ENCODE data around the gene RBP3.

Gene RBP3

DNA sequence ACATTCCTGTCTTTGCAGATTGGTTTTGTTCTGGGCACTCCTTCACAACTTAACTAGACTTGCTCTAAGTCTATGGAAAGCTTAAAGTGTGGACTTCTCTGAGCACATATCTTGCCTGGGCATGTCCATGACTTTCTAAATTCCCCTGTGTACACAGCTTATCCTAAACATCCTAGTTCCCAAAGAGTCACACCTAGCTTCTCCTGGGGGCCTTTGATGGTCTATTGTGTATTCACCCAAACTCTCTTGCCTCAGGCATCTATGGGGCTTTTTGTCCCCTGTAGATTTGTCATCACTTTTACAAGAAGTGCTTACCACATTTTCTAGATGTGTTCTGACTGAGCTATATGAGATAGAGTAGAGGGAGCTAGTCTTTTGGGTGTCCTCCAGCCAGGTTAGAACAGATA is 48.2 kb downstream of the RBP3 start:
- in situ Hi-C loops (cut with MboI; ENCODE audit: low sequenced_read_pairs): no loop called here

- in situ Hi-C loops (cut with MboI; ENCODE audit: low sequenced_read_pairs): no loop called here
These were observed 49.1 kb downstream of the RBP3 start for GRCh38 chr10:47397256-47397655.

DNA sequence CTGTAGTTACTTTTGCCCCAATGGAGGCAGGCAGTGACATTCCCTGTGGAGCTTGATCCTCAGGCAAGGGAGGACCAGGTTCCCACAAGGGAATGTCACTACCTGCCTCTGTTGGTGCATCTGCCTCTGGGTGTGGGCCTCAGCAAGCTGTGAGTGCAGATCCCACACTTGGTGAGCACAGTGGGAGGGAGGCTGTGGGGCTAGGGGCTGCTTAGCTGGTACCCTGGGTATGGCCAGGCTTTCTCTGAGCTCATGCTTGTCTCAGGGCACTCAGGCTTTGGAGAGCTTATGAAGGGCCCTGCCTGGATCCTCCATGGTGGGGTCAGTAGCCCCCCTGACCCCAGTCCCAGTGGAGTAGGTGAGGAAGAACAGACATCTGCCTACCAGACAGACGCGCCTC is 52.1 kb downstream of the RBP3 start:
- in situ Hi-C loops (cut with MboI; ENCODE audit: low sequenced_read_pairs): no loop called here

DNA sequence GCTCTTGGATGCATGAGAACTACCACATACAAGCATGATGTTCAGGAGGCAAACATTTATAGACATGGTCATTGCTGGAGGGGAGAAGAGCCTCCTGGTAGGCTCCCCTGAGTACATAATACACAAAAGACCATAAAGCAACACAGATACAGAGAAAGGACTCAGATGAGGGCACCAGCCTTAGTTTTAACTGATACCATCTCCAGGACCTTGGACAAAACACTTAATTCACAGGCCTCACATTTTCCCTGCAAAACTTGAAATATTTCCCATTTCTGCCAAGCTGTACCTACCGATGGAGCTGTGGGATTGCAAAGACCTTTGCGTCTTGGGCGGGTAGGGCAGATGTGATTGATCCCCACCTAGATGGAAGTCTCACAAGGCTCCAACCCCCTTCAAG is 52.6 kb downstream of the RBP3 start:
- in situ Hi-C loops (cut with MboI; ENCODE audit: low sequenced_read_pairs): no loop called here

- in situ Hi-C loops (cut with MboI; ENCODE audit: low sequenced_read_pairs): no loop called here
These were observed 53.0 kb downstream of the RBP3 start for GRCh38 chr10:47401210-47401609.

DNA sequence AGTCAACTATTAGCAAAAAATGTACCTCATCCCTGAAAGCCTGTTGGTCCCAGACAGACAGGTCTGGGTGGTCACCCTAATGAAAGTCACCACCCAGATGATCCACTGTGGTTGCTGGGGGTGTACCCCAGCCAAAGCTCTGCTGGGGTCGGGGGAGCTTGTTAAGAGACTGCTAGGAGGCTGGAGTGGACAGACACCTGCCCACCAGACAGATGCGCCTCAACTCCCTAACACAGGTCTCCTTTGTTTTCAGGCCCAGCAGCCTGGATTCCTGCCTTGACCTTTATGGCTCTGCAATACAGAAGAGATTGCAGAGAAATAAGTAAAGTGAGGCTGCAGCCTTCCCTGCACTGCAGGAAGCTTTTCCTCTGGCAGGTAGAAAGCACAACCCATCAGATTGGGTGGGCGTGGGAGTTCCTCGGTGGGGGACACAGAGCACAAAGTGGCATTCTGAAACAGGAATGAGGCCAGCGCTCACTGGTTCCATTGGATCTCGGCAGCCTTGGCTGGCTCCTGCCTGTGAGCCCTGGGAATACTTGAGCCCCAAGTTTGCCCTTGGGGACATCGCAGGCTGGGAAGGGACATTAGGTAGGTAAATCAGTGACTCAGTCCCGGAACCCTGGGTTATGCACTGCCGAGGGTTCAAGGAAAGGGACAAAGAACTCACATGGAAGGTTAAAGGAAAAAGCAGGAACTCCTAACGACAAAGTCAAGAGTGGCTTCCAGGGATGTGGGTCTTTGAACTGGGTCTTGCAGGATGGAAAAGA is 53.9 kb downstream of the RBP3 start:
- in situ Hi-C loops (cut with MboI; ENCODE audit: low sequenced_read_pairs): no loop called here

DNA sequence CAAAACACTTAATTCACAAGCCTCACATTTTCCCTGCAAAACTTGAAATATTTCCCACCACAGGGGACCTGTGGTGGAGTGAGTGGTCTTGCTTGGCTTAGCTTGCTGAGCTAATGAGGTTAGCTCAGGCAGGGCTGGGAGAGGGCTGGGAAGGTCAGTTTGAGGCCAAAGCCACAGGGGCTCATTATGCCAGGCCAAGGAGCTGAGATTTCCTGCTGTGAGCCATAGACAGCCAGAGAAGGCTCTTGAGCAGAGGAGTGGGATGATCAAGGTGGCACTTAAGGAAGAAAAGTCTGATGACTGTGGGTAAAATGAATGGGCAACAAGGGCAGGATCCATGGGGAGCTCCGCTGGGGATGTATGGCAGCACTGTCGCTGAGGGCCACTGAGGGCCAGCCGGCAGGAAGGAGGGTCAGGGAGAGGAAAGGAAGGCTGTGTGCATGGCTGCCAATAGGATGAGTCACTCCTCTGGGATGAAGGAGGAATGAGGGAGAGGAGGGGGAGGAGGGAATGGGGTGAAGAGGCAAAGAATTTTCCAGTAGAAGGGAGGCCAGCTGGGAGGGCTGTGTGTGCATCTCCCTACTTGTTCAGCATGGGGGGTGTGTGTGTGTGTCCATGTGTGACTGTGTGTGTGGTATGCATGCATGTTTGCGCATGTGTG is 54.6 kb downstream of the RBP3 start:
- in situ Hi-C loops (cut with MboI; ENCODE audit: low sequenced_read_pairs): no loop called here

- in situ Hi-C loops (cut with MboI; ENCODE audit: low sequenced_read_pairs): no loop called here
These were observed 55.5 kb downstream of the RBP3 start for GRCh38 chr10:47403446-47404318.

GRCh38 chr10:47404446-47404845 is 56.3 kb downstream of the RBP3 start:
- in situ Hi-C loops (cut with MboI; ENCODE audit: low sequenced_read_pairs): no loop called here

DNA sequence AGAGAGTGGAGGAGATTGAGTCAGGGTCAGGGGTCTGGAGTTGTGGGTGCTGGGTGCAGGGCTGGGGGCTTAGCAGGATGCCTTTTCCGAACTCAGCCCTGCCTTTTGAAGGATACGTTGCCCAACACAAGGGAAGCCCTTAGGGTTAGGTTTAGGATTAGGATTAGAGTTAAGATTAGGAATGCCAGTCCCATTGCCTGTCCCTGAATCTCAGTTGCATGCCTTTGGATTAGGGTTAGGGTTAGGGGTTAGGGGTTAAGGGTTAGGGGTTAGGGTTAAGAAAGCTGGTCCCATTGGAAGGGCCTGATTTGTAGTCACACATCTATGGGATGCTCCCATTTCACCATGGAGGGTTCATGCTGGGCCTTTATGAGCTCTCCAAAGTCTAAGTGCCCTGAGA is 56.8 kb downstream of the RBP3 start:
- in situ Hi-C loops (cut with MboI; ENCODE audit: low sequenced_read_pairs): no loop called here

DNA sequence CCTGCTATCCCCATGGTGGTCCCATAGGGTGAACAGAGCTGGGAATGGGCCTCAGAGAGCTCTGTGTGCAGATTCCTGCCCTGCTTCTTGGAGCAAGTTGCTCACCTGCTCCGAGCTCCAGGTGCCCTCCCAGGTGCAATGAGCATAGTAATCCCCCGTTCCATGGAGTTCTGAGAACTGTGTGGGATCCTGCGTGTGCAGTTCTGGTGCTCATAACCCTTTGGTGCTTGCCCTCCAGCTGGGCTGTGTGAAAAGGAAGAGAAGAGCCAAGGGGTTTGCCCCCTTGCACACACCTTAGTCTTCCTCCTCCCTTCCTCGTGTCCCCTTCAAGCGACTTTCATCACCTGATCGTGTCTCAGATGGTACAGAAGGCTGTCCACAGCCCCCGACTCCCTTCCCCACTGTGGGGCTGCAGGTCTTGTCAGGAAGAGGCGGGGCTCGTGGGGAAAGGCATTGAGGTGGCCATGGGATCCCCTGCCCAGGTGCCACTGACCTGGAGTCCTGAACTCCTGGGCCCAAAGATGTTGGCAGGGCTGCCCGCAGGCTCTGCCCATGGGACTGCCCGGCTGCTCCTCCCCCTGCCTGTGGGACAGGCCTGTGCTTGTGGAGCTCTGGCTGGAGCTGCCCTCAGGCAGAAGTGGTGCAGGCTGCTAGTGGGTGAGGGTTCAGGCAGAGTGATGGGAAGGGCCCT is 57.8 kb downstream of the RBP3 start:
- in situ Hi-C loops (cut with MboI; ENCODE audit: low sequenced_read_pairs): no loop called here

GRCh38 chr10:47406548-47406869 is 58.3 kb downstream of the RBP3 start:
- in situ Hi-C loops (cut with MboI; ENCODE audit: low sequenced_read_pairs): no loop called here

- in situ Hi-C loops (cut with MboI; ENCODE audit: low sequenced_read_pairs): no loop called here
These were observed 58.9 kb downstream of the RBP3 start for GRCh38 chr10:47406870-47407691.

All from HL-60/S4 (cell line).